A673 (cell line): Measurements from ENCODE around the gene DNAH8. TPM values are rescaled to one million over a fixed set of nuclear protein-coding genes. Genes with fewer than 3 reads are reported as not detected.

Source experiments
- BruUV-seq: library from RNA; stranded (reverse); fragments of 400-500 nt; replicated peaks from 2 replicates; lab custom pipeline; 2021; lab: Mats Ljungman, UMichigan
- CTCF ChIA-PET: fragments of 300-600 bp; sonication (Branson Sonifier 250); formaldehyde crosslinking; loops from one replicate; lab custom pipeline; 2022; ENCODE audit warnings: antibody characterized with exemption; lab: Charles Lee
- POLR2A ChIA-PET: fragments of 300-600 bp; sonication (Branson Sonifier 250); formaldehyde crosslinking; loops from one replicate; lab custom pipeline; 2022; ENCODE audit warnings: antibody characterized with exemption; ENCODE audit not compliant: low non-redundant PET; lab: Charles Lee
- DNase-seq: peaks from one replicate; pipeline ENCODE4 v3.0.0-alpha.2; 2015; ENCODE audit warnings: low spot score
- H3K27ac ChIP-seq: fragments of 200-600 bp; sonication (generic); 2 replicates; pipeline ENCODE4 v1.5.1; 2016; ENCODE audit warnings: mixed run types, low read depth, mild to moderate bottlenecking, mixed read lengths, antibody characterized with exemption, low read length; ENCODE audit not compliant: poor library complexity, severe bottlenecking
- H3K27me3 ChIP-seq: fragments of 200-600 bp; sonication (generic); replicated peaks from 2 replicates; pipeline ENCODE4 v1.6.1; 2017; ENCODE audit warnings: mixed run types, low read depth, mild to moderate bottlenecking, mixed read lengths, antibody characterized with exemption, low read length; ENCODE audit not compliant: insufficient read depth, poor library complexity
- H3K36me3 ChIP-seq: fragments of 200-600 bp; sonication (generic); 2 replicates; pipeline ENCODE4 v1.6.1; 2016; ENCODE audit warnings: mixed run types, mild to moderate bottlenecking, mixed read lengths, antibody characterized with exemption, low read length; ENCODE audit not compliant: insufficient read depth, poor library complexity, severe bottlenecking
- H3K4me1 ChIP-seq: fragments of 200-600 bp; sonication (generic); 2 replicates; pipeline ENCODE4 v1.6.1; 2017; ENCODE audit warnings: mixed run types, mild to moderate bottlenecking, mixed read lengths, antibody characterized with exemption, low read length; ENCODE audit not compliant: insufficient read depth, poor library complexity, severe bottlenecking
- H3K4me3 ChIP-seq: fragments of 200-600 bp; sonication (generic); 2 replicates; pipeline ENCODE4 v1.5.1; 2016; ENCODE audit warnings: low read depth, mixed run types, mild to moderate bottlenecking, mixed read lengths, low read length; ENCODE audit not compliant: poor library complexity, severe bottlenecking
- H3K9me3 ChIP-seq: fragments of 200-600 bp; sonication (generic); 2 replicates; pipeline ENCODE4 v1.6.1; 2016; ENCODE audit warnings: mixed run types, low read depth, mild to moderate bottlenecking, mixed read lengths, antibody characterized with exemption, low read length; ENCODE audit not compliant: poor library complexity, severe bottlenecking
- CTCF ChIP-seq: fragments of 300-800, 200-600 bp; sonication (generic); conservative IDR thresholded peaks from 2 replicates; pipeline ENCODE4 v1.5.1; 2017; ENCODE audit warnings: low read depth, mild to moderate bottlenecking, antibody characterized with exemption, low read length, moderate library complexity, mixed read lengths
- EZH2 ChIP-seq: fragments of 200-600 bp; sonication (generic); IDR thresholded peaks from 2 replicates; pipeline ENCODE4 v1.6.1; 2017; ENCODE audit warnings: borderline replicate concordance, low read depth, mild to moderate bottlenecking, mixed read lengths, antibody characterized with exemption, low read length; ENCODE audit not compliant: poor library complexity, severe bottlenecking
- intact Hi-C: fragments of 100-400 bp; cut with micrococcal nuclease; formaldehyde crosslinking; loops from one replicate; pipeline ENCODE4 v1.10.0; 2022; ENCODE audit not compliant: unreplicated experiment
- total RNA-seq: library from RNA; stranded (reverse); gene quantifications from 2 replicates; pipeline ENCODE4 v1.2.3, GENCODE V29; 2021

The DNAH8 gene
- total RNA-seq, 1 experiment from 2014 or later = not detected

GRCh38 chr6:38909015-38909730 is 194.1 kb downstream of the DNAH8 start:
- Histone ChIP-seq H3K9me3 (no peaks in the 10 kb centered on the region), H3K4me1 (no peaks in the 10 kb centered on the region), H3K36me3 (no peaks in the 10 kb centered on the region), H3K27me3 (no peaks in the 10 kb centered on the region), H3K4me3 (no peak overlapping the region), H3K27ac (no peak overlapping the region)
- CTCF ChIA-PET = no interaction called here
- TF ChIP-seq EZH2 (no peak), CTCF (no peak)
- POLR2A ChIA-PET = no interaction called here
- DNase-seq = no peak
- intact Hi-C loops = no loop called here
- BruUV-seq = no TSS peak

- CTCF ChIA-PET = no interaction called here
- H3K27ac ChIP-seq = no peak overlapping the region
- POLR2A ChIA-PET = no interaction called here
- BruUV-seq = no TSS peak
- intact Hi-C loops = no loop called here
- TF ChIP-seq CTCF (no peak), EZH2 (no peak)
- H3K4me3 ChIP-seq = no peak overlapping the region
- no peaks in the 10 kb centered on the region for H3K36me3 ChIP-seq
- no peaks in the 10 kb centered on the region for H3K27me3 ChIP-seq
- no peaks in the 10 kb centered on the region for H3K9me3 ChIP-seq
- DNase-seq = no peak
- H3K4me1 ChIP-seq = no peaks in the 10 kb centered on the region
These were observed 195.1 kb downstream of the DNAH8 start for GRCh38 chr6:38910207-38910606.

DNA sequence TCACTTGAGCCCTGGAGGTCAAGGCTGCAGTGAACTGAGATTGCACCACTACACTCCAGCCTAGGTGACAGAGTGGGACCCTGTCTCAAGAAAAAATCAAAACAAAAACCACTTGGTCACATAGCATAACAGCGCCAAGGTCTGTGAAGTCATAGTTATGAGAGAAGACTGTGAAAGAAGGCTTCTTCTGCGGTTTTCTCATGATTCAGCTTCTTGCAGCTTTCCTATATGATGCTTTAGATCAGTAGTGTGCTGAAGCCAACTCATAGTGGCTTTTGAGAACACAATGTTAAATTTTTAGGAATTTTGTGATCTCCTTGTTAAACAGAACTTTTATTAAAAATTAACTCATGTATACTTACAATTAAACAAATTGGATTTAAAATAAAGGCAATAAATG is 197.3 kb downstream of the DNAH8 start:
- Histone ChIP-seq H3K36me3 (no peaks in the 10 kb centered on the region), H3K4me1 (no peaks in the 10 kb centered on the region), H3K27me3 (no peaks in the 10 kb centered on the region), H3K9me3 (no peaks in the 10 kb centered on the region), H3K4me3 (no peak overlapping the region), H3K27ac (no peak overlapping the region)
- POLR2A ChIA-PET = no interaction called here
- CTCF ChIA-PET = no interaction called here
- TF ChIP-seq EZH2 (no peak), CTCF (no peak)
- DNase-seq = no peak
- BruUV-seq = no TSS peak
- intact Hi-C loops = no loop called here
